ENCODE measurements around the gene PRDX6. TPM values are rescaled to one million over a fixed set of nuclear protein-coding genes. Genes with fewer than 3 reads are reported as not detected.
"Not testable (repeated sequence)": the region's sequence is repeated elsewhere in the genome, so short reads cannot be mapped to it uniquely, and the experiment has no call there.

Gene PRDX6
- total RNA-seq, 2 experiments from 2014 or later, result 109 to 148 TPM

- Histone ChIP-seq H3K79me2 (ENCODE audit: insufficient read depth, low read depth, low read length) (no peaks in the 10 kb centered on the region), H3K4me3 (ENCODE audit: low read depth, low read length, poor library complexity, severe bottlenecking) (no peak overlapping the region), H2AFZ (ENCODE audit: low read length) (no peak overlapping the region), H3K36me3 (ENCODE audit: insufficient read depth, low read length) (no peaks in the 10 kb centered on the region), H4K20me1 (ENCODE audit: insufficient read depth, low read length) (no peaks in the 10 kb centered on the region), H3K4me1 (ENCODE audit: insufficient read depth, low read length, poor library complexity, severe bottlenecking) (no peaks in the 10 kb centered on the region), H3K9me2 (ENCODE audit: insufficient read depth, low read length) (no peaks in the 10 kb centered on the region), H3K9me3 (ENCODE audit: low read length) (no peaks in the 10 kb centered on the region), H3K4me2 (ENCODE audit: low read length) (no peak overlapping the region), H3K27ac (ENCODE audit: low read depth, low read length, poor library complexity, severe bottlenecking) (no peak overlapping the region)
- no TSS peak for BruUV-seq (replicated peaks)
- ChIA-PET CTCF (ENCODE audit: unreplicated experiment) (no interaction called here), POLR2A (interaction anchor here (1.4 kb wide), 1 partner anchor 12 kb away, joined by 4 read pairs; no protein-coding TSS in a partner anchor)
- DNase-seq (ENCODE audit: low spot score), result no peak
- no peak for TF ChIP-seq EZH2phosphoT487 (IDR thresholded peaks at IDR 0.05; ENCODE audit: borderline replicate concordance, low read depth, low read length)
- no peak for TF ChIP-seq CTCF (conservative IDR thresholded peaks at IDR 0.05; ENCODE audit: low read length)
- intact Hi-C loops (cut with micrococcal nuclease; ENCODE audit: unreplicated experiment), result no loop called here
Observed at GRCh38 chr1:173508541-173508940, 31.4 kb downstream of the PRDX6 start.

- H3K4me2 ChIP-seq (ENCODE audit: low read length), result no peak overlapping the region
- no peaks in the 10 kb centered on the region for H3K79me2 ChIP-seq (ENCODE audit: insufficient read depth, low read depth, low read length)
- intact Hi-C loops (cut with micrococcal nuclease; ENCODE audit: unreplicated experiment), result loop anchor here (5.0 kb wide), 1 partner anchor 53 kb away; no protein-coding TSS in a partner anchor
- TF ChIP-seq CTCF (conservative IDR thresholded peaks at IDR 0.05; ENCODE audit: low read length) (no peak), EZH2phosphoT487 (IDR thresholded peaks at IDR 0.05; ENCODE audit: borderline replicate concordance, low read depth, low read length) (no peak)
- H2AFZ ChIP-seq (ENCODE audit: low read length), result no peak overlapping the region
- POLR2A ChIA-PET, result interaction anchor here (0.8 to 1.4 kb wide), 2 partner anchors 13 to 409 kb away, joined by 3 to 4 read pairs; no protein-coding TSS in a partner anchor
- DNase-seq (ENCODE audit: low spot score), result no peak
- CTCF ChIA-PET (ENCODE audit: unreplicated experiment), result no interaction called here
- H3K4me1 ChIP-seq (ENCODE audit: insufficient read depth, low read length, poor library complexity, severe bottlenecking), result no peaks in the 10 kb centered on the region
- H3K27ac ChIP-seq (ENCODE audit: low read depth, low read length, poor library complexity, severe bottlenecking), result no peak overlapping the region
- BruUV-seq (replicated peaks), result no TSS peak
- no peak overlapping the region for H3K4me3 ChIP-seq (ENCODE audit: low read depth, low read length, poor library complexity, severe bottlenecking)
- H3K36me3 ChIP-seq (ENCODE audit: insufficient read depth, low read length), result no peaks in the 10 kb centered on the region
- H3K9me3 ChIP-seq (ENCODE audit: low read length), result no peaks in the 10 kb centered on the region
- H4K20me1 ChIP-seq (ENCODE audit: insufficient read depth, low read length), result no peaks in the 10 kb centered on the region
- H3K9me2 ChIP-seq (ENCODE audit: insufficient read depth, low read length), result no peaks in the 10 kb centered on the region
Observed at GRCh38 chr1:173509797-173510196, 32.7 kb downstream of the PRDX6 start.

GRCh38 chr1:173514503-173514902 lies 37.4 kb downstream of the PRDX6 start:
- H3K27ac ChIP-seq (ENCODE audit: low read depth, low read length, poor library complexity, severe bottlenecking); POLR2A ChIA-PET; H4K20me1 ChIP-seq (ENCODE audit: insufficient read depth, low read length); H3K79me2 ChIP-seq (ENCODE audit: insufficient read depth, low read depth, low read length); H3K9me2 ChIP-seq (ENCODE audit: insufficient read depth, low read length); CTCF ChIA-PET (ENCODE audit: unreplicated experiment); H3K36me3 ChIP-seq (ENCODE audit: insufficient read depth, low read length); H3K4me2 ChIP-seq (ENCODE audit: low read length); BruUV-seq (replicated peaks); H2AFZ ChIP-seq (ENCODE audit: low read length); H3K4me1 ChIP-seq (ENCODE audit: insufficient read depth, low read length, poor library complexity, severe bottlenecking); H3K9me3 ChIP-seq (ENCODE audit: low read length); H3K4me3 ChIP-seq (ENCODE audit: low read depth, low read length, poor library complexity, severe bottlenecking); DNase-seq (ENCODE audit: low spot score): not testable (repeated sequence)
- intact Hi-C loops (cut with micrococcal nuclease; ENCODE audit: unreplicated experiment), result loop anchor here (5.0 kb wide), 1 partner anchor 48 kb away; no protein-coding TSS in a partner anchor

Data from OCI-LY7 (cell line).